ENCODE data around the gene PPTC7.

- TF ChIP-seq CTCF (IDR thresholded peaks at IDR 0.05) (no peak), POLR2A (IDR thresholded peaks at IDR 0.05) (no peak)
Observed at GRCh38 chr12:110547090-110547489, 36.0 kb downstream of the PPTC7 start.

Measured in transverse colon (tissue), 3 donors.